ENCODE results near the gene TMEM132D. TPM values are rescaled to one million over a fixed set of nuclear protein-coding genes. Genes with fewer than 3 reads are reported as not detected.

TMEM132D gene
- total RNA-seq, 1 donor from 2014 or later = 0.19 TPM

DNA sequence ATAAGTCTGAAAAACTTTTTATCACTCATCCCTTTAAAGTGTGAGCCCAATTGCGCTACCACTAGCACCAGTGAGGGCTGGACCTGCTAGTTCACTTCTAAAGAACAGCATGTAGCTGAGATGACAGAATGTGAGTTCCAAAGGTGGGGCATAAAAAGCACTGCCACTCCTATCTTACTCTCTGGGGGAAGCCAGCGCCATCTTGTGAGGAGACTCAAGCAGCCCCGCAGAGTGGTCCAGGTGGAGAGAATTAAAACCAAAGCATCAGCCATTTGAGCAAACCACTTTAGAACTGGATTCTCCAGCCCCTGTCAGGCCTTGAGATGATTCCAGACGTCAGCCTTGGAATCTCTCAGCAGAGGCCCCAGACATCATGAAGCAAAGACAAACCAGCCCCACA is 39.9 kb downstream of the TMEM132D start:
- TF ChIP-seq, protein P1, sequence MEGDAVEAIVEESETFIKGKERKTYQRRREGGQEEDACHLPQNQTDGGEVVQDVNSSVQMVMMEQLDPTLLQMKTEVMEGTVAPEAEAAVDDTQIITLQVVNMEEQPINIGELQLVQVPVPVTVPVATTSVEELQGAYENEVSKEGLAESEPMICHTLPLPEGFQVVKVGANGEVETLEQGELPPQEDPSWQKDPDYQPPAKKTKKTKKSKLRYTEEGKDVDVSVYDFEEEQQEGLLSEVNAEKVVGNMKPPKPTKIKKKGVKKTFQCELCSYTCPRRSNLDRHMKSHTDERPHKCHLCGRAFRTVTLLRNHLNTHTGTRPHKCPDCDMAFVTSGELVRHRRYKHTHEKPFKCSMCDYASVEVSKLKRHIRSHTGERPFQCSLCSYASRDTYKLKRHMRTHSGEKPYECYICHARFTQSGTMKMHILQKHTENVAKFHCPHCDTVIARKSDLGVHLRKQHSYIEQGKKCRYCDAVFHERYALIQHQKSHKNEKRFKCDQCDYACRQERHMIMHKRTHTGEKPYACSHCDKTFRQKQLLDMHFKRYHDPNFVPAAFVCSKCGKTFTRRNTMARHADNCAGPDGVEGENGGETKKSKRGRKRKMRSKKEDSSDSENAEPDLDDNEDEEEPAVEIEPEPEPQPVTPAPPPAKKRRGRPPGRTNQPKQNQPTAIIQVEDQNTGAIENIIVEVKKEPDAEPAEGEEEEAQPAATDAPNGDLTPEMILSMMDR (conservative IDR thresholded peaks at IDR 0.05) = no peak
- no peaks in the 10 kb centered on the region for H3K36me3 Mint-ChIP-seq (ENCODE audit: low read depth)
- H3K27ac Mint-ChIP-seq (ENCODE audit: unreplicated experiment) = no peak overlapping the region
- H3K4me1 Mint-ChIP-seq = peaks cover 10% of the 10 kb centered on the region
- no peak for DNase-seq (ENCODE audit: low read depth, low spot score)
- H3K4me3 Mint-ChIP-seq = no peak overlapping the region
- peaks cover 29% of the 10 kb centered on the region for H3K27me3 Mint-ChIP-seq (ENCODE audit: low read depth)
- H3K9me3 Mint-ChIP-seq = no peaks in the 10 kb centered on the region

DNA sequence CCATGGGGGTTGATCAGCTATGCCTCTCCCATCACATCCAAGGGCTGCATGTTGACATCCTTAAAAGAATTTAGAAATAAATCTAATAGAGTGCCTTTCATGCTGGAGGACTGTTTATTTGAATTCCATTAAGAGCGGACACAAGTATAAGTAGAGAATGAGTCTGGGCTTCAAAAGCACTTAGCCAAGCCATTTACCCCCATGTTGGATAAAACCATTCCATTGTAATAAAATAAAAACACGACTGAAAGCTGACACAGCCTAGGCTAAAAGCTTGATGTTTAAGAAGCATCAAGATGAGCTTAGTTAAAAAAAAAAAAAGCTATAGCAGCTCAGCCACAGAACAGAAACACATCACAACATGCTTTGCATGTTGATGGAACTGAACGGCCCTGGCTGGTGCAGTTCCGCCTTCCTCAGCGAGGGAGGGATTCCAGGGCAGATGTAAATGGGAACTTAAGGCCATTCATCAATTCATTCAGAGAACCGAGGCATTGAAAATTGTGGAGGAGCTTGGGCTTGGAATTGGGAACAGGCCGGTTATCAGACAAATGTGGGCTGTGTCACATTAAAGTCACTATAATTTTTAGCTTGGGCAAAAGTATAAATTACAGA is 41.2 kb downstream of the TMEM132D start:
- no peaks in the 10 kb centered on the region for H3K9me3 Mint-ChIP-seq
- TF ChIP-seq, protein P1 (conservative IDR thresholded peaks at IDR 0.05) = no peak
- H3K4me3 Mint-ChIP-seq = no peak overlapping the region
- H3K27me3 Mint-ChIP-seq (ENCODE audit: low read depth) = peaks cover 19% of the 10 kb centered on the region
- H3K36me3 Mint-ChIP-seq (ENCODE audit: low read depth) = no peaks in the 10 kb centered on the region
- H3K4me1 Mint-ChIP-seq = peaks cover 10% of the 10 kb centered on the region
- no peak for DNase-seq (ENCODE audit: low read depth, low spot score)
- H3K27ac Mint-ChIP-seq (ENCODE audit: unreplicated experiment) = no peak overlapping the region

DNA sequence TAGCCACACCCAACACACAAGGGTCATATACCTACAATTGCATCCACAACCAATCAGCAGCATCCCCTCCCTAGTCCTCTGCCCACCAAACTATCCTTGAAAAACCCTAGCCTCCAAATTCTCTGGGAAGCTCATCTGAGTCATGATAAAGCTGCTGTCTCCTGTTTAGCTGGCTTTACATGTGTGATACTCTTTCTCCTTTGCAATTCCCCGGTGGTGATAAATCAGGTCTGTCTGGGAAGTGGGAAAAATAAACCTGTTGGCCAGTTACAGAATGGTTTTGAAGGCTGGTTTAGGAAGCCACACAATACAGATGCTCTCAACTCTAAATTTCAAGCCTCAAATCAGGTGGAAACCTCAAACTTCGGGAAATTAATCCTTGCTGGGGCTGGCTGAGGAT is 41.9 kb downstream of the TMEM132D start:
- Mint-ChIP-seq H3K36me3 (ENCODE audit: low read depth) (no peaks in the 10 kb centered on the region), H3K27ac (ENCODE audit: unreplicated experiment) (no peak overlapping the region), H3K4me3 (no peak overlapping the region), H3K4me1 (peaks cover 10% of the 10 kb centered on the region), H3K9me3 (no peaks in the 10 kb centered on the region), H3K27me3 (ENCODE audit: low read depth) (peaks cover 14% of the 10 kb centered on the region)
- TF ChIP-seq, protein P1 (conservative IDR thresholded peaks at IDR 0.05) = no peak
- no peak for DNase-seq (ENCODE audit: low read depth, low spot score)

DNA sequence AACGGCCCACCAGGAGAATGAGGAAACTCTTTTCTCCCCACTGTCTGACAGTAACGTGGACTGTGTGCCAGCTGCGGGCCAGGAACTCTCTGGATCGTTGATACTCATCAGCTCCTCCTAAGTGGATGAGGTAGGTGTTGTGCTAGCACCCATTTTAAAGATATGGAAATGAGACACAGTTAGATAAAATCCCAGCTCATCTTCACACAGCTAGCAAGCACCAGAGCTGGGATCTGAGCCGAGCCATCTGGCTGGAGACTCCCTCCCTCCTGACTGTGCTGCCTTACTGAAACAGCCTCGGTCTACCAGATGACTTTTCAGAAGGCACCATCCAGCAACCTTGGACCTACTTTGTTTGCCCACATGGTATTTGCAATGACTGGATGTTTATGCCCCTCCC is 49.2 kb downstream of the TMEM132D start:
- Mint-ChIP-seq H3K9me3 (no peaks in the 10 kb centered on the region), H3K4me3 (no peak overlapping the region), H3K4me1 (peaks cover 25% of the 10 kb centered on the region), H3K27ac (ENCODE audit: unreplicated experiment) (no peak overlapping the region), H3K36me3 (ENCODE audit: low read depth) (no peaks in the 10 kb centered on the region), H3K27me3 (ENCODE audit: low read depth) (no peaks in the 10 kb centered on the region)
- no peak for DNase-seq (ENCODE audit: low read depth, low spot score)
- TF ChIP-seq, protein P1 (conservative IDR thresholded peaks at IDR 0.05) = no peak

DNA sequence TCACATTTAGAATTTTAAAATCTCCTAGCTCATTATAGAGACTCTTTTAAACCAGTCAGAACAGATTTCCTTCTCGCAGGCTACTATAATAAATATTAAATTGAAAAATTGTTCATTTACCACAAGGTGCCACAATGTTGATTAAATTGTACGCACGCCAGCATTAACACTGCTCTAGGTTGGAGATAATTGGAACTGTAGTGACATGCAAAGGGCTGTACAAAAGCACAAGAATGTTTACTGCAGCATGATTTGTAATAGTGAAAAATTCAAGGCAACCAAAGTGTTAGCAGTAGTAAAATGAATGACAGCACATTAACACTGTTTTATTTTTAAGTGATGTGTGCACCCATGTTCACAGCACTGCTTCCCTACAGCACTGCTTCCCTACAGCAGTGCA is 52.5 kb downstream of the TMEM132D start:
- no peak for DNase-seq (ENCODE audit: low read depth, low spot score)
- no peak overlapping the region for H3K27ac Mint-ChIP-seq (ENCODE audit: unreplicated experiment)
- TF ChIP-seq, protein P1 (conservative IDR thresholded peaks at IDR 0.05) = no peak
- no peaks in the 10 kb centered on the region for H3K9me3 Mint-ChIP-seq
- H3K27me3 Mint-ChIP-seq (ENCODE audit: low read depth) = no peaks in the 10 kb centered on the region
- no peak overlapping the region for H3K4me3 Mint-ChIP-seq
- H3K36me3 Mint-ChIP-seq (ENCODE audit: low read depth) = no peaks in the 10 kb centered on the region
- H3K4me1 Mint-ChIP-seq = peaks cover 25% of the 10 kb centered on the region

Data from neural crest cell (in vitro differentiated cells).